GM19328 (cell line): ENCODE measurements around the gene PDZK1IP1.
"Not testable (repeated sequence)": the region's sequence is repeated elsewhere in the genome, so short reads cannot be mapped to it uniquely, and the experiment has no call there.

Source experiments
- ATAC-seq: cut with Tn5 transposase; IDR thresholded peaks from one replicate; pipeline ENCODE4 v1.9.1; 2021; ENCODE audit warnings: mild to moderate bottlenecking, moderate library complexity; ENCODE audit not compliant: unreplicated experiment

Gene PDZK1IP1

DNA sequence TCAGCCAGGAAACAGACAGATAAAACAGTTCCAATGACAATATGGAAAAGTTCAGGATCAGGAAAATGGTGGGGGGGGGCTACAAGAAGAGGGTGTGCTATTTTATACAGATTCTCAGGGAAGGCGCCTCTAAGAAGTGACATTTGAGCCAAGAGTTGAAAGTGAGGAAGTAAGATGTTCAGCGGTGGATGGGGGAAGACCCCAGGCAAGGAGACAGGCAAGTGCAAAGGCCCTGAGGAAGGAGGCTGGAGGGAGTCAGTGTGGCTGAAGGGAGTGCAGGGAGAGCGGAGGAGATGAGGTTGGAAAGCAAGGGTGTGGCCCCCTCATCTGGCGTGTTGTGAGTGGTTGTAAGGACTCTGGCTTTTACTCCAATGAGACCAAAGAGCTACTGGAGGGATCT, 8.4 kb upstream of the PDZK1IP1 start:
- no peak for ATAC-seq

DNA sequence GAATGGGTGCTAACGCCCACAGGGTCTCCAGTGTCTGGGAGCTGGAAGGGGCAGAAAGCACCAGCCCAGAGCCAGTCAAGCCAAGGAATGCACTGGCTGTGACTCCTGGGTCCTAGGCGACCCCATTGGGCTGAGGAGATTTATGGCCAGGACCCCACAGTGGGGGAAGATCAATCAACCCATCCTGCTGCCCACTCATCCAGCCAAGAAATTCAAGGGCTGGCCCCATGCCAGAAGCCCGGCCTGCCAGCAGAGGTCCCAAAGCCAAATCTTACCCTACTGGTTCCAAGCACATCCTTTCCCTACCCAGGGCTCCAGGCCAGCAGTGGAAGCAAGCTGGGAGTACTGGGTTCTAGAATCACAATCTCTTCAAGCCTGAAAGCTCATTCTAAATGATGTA, 6.8 kb upstream of the PDZK1IP1 start:
- no peak for ATAC-seq

DNA sequence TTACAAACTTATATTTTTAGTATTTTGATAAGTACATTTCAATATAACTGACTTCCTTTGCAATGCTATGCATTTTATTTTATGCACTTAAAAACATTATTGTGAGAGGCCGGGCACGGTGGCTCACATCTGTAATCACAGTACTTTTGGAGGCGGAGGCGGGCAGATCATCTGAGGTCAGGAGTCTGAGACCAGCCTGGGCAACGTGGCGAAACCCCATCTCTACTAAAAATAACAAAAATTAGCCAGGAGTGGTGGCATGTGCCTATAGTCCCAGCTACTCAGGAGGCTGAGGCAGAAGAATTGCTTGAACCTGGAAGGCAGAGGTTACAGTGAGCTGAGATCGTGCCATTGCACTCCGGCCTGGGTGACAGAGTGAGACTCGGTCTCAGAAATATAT, 6.1 kb upstream of the PDZK1IP1 start:
- not testable (repeated sequence) for ATAC-seq

DNA sequence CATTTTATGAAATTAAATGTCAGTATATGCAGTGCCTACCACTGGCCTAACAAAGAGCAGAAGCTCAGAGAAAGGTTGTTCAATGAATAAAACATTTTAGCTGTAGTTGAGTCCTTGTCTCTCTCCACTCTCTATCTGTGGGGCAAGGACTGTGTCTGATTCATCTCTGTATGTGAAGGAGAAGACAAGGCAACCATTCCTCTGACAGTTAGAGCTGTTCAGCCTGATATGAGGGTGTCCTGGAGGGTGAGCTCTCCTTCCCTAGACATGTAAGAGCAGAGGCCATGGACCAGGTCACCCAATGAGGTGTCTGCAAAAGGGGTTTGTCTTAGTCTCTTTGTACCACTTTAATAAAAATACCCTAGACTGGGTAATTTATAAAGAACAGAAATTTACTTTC, 4.5 kb upstream of the PDZK1IP1 start:
- no peak for ATAC-seq

DNA sequence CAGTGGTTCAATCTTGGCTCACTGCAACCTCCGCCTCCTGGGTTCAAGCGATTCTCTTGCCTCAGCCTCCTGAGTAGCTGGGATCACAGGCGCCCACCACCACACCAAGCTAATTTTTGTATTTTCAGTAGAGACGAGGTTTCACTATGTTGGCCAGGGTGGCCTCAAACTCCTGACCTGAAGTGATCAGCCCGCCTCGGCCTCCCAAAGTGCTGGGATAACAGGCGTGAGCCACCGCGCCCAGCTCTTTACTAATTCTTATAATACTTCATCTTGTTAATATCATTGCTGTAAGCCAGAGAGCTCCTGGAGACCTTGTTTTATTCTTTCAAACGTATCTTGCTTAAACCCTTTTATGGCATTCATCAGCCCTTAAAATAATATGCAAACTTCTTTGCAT, 3.7 kb upstream of the PDZK1IP1 start:
- not testable (repeated sequence) for ATAC-seq

DNA sequence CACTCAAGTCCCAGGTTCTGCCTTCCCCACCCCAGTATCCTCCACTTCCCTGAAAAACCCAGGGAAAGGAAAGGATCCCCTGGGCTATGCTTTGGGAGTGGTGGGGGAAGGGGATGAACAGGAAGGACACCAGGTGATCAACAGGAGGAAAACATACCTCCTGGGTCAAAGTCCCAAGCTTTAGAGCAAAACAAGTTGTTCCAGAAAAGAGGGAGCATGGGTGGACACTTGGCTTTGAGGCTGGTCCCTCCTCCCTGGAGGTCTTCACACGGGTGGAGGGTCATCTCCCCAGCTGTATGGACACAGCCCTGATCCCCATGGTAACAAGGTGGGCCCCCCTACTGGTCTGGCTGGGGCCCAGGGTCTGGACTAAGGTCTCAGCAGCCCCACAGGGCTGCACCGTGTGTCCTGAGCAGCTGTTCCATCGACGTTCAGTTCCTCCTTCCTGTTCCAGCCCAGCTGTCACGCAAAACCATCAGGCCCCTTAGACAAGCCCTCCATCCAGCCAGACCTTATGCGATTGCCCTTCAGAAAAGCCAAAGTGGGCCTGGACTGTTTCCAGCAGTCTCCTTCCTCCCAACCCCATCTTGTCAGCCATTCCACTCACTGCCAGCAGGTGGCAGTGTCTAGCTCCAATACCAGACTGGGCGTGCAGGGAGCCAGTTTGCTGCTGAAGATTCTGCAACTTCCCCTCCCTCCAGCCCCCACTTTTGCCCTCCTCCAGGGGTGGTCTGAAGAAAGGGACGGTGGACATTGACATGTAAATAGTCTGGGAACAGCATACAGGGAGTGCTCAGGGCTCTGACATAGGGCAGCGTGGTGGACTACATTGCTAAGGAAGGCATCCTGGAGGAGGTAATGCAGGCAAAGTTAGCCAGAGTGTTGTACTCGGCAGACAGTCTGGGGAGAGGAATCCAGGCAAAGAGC, 2.9 kb upstream of the PDZK1IP1 start:
- ATAC-seq: peak; percentile 56

DNA sequence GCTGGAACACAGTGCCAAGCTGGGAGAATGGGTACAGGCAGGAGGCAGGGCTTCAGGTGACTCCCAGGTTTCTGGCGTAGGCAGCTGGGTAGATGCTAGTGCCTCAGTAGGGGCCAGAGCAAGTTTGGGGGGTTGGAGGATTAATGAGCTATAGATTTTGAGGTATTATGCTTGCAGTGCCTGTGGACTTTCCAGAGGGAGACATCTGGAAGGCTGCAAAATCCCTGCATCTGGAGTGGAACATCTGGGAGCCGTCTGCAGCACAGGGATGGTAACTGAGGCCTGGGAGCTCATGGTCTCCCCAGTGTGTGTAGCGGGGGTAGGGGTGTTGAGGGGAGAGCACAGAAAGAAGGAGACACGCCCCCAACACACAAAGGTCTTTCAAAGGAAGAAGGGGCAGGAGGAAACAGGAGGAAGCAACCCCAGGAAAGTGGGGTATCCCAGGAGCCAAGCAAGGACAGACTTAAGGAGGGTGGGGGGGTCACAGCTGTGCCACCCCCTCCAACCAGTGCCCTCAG, 2.2 kb upstream of the PDZK1IP1 start:
- ATAC-seq: no peak

DNA sequence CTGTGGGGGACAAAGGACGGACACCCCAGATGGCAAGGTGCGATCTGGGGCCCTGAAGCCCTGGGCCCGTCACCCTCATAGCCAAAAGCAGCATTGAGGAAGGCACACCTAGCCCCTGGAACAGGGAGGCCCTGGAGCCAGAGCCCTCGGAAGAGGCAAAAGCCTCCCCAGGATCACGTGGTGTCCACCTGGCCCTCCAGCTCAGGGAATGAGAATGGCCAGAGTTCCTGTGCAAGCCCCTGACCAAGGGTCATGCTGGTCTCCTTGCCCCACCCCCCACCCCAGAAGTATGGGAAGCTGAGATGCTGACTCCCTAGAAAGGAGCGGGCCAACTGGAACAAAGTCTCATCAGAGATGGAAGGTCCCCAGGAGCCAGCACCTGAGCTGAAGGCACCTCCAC, 1.0 kb upstream of the PDZK1IP1 start:
- no peak for ATAC-seq

DNA sequence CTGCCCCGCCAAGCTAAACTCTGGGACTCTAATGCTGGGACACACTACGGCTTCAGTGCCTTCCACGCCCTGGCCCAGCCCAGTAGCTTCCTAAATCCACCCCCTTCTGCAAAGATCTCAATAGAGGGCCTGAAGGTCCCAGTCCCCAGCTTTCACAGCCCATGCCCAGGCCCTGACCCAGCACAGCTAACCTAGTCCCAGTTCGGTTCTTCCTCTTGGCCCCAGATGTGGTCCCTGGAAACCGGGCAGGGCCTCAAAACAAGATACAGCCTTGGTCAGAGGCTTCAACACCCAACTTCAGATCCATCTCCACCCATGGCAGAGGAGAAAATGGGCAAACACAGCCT, 646 bp upstream of the PDZK1IP1 start:
- no peak for ATAC-seq

DNA sequence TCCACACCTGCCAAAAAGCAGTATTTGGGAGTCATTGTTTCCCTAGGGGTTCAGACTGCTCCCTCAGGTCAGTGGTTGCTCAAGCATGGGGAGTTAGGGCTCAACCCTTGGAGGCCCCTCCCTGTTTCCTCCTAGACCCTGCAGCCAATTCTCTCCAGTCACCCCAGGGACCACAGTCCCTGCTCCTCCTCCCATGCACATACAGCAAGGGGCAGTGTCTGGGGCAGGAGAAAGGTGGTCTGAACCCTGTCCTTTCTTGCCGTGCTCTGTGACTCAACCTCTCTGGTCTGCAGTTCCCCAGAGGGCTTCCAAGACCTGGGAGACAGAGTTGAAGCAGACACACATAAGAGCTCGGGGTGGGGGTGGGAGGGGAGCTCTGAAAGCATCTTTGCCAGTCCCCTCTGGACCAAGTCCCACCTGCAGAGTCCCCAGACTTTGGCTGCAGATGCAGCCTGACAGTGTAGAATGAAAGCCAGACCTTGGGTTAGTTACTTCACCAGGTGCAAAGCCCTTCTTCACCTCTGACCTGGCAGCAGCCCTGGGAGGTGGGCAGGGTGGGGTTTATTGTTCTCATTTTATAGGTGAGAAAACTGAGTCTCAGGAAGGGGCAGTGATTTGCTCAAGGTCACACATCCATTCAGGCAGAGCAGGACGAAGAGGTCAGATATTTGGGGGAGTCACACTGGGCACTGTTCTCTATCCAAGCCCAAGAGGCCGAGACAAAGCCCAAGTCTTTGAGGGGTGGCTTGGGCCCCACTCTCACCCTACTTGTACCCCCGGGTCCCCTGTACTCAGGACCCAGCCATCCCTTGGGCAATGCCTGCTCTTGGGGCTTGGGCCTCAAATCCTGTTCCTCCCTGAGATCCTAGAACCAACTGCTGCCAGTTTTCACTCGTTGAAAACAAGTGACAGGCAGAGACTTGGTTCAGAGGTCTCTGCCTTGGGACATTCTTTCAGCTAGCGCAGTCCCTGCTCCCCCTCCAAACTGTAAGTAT, 748 bp downstream of the PDZK1IP1 start:
- ATAC-seq: no peak

DNA sequence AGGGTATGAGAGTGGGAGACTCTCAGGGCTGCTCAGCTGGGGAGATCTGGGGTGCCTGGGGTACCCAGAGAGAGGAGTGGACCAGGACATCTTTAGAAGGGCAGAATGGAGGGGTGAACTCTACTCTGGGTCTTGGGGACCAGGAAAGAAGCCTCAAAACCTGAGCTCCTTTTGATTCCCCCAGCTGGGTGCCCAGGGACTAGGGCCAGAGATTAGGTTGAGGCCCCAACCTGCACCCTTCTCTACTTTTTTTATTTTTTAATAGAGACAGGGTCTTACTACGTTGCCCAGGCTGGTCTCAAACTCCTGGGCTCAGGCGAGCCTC, 1.9 kb downstream of the PDZK1IP1 start:
- no peak for ATAC-seq

DNA sequence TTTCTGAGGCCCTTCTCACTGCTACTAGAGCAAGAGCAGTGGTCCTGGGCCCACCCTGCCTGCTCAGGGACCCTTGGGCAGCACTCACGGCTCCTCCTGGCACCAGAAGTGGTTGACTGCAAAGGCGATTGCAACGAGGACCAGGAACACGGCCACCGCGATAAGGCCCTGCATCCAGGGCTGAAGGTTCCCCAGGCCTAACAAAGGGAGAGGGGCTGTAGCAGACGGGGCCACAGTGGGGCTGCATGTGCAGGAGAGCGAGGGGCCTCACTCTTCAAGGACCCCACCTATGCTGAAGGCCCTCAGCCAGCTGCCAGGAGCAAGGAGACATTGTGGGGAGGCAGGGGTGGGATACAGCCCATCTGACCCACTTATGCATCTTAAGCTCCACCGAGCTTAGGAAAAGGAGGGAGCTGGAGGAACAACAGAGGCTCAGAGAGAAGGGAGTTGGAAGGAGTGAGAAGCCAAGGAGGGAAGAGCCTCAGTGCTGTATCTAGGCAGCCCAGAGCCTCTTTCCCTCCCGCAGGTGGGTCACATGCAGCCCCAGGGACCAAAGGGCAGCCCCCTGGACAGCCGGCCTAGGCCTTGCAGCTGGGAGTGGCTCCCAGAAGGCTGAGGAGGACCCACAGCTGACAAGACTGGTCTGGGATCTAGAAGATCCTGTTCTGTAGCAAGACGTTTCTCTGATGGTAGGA, 2.5 kb downstream of the PDZK1IP1 start:
- no peak for ATAC-seq

DNA sequence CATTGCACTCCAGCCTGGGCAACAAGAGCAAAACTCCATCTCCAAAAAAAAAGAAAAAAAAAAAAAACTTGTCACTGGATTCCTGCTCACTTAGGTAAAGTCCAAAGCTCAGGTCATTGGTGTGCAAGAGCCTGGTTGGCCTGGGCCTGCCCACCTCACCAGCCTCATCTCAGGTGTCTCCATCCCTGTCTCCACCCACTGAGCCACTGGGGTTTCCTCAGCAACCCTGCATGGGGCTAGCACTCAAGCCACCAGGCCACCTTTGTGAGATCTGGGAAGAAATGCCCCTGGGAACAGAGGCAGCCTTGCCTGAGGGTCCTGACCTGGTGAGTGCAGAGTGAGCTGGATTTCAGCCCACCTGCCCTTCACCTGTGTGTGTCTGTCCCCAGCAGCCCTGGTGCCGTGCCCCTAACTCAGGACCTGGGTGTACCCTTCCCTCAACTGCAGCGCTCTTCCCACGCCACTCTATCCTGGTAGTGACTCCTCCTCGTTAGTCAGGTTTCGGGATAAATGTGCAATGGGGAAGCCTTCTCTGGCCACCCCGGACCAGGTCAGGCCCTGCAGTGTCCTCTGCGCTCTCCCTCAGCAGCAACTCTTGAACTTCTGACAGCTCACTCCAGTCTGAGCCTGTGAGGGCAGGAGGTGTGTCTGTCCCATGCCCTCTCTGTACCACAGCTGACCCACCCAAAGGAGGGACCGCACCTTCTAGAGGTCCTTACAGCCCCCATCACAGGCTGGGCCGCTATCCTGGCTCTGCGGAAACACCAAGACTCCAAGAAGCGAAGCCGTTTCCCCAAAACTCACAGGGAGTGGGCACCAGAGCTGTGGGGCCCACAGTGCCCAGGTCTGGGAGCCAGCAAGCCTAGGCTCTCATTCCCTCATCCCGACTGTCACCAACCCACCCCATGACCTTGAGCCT, 3.3 kb downstream of the PDZK1IP1 start:
- no peak for ATAC-seq

DNA sequence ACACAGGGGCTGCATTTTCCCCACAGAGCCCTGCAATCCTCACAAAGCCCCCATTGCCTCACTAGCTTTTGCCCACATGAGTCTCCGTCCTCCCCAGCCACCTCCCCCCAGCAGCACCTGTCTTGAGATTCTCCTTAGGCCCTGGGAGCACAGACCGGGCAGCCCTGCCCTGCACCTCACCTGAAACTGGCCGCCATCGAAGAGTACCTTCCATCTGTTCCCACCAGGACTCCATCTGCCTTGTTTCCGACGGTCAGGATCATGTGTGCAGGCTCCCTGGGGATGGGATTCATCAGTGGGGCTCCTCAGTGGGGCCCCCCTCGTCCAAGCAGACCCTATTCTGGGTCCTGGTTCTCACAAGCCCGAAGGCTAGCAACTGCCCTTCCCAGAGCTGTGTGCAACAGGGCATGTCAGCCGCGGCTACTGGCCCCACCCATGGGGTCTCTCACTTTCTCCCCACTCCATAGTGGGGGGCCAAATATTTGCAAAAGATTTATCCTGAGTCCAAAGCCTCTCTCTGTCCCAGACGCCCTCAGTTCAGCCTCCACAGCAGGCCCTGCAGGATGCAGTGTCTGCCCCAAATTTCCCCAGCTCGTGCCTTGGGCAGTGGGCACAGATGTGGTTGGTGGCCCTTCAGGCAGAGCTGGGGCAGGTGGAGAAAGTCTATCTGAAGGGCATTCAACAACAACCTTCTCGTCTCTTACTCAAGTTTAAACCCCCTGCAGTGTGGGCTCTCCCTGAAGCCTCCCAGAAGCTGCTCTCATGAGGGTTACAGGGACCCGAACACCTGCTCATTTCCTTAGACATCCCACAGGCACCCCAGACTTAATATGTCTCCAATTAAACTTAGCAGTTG, 4.8 kb downstream of the PDZK1IP1 start:
- ATAC-seq: no peak

DNA sequence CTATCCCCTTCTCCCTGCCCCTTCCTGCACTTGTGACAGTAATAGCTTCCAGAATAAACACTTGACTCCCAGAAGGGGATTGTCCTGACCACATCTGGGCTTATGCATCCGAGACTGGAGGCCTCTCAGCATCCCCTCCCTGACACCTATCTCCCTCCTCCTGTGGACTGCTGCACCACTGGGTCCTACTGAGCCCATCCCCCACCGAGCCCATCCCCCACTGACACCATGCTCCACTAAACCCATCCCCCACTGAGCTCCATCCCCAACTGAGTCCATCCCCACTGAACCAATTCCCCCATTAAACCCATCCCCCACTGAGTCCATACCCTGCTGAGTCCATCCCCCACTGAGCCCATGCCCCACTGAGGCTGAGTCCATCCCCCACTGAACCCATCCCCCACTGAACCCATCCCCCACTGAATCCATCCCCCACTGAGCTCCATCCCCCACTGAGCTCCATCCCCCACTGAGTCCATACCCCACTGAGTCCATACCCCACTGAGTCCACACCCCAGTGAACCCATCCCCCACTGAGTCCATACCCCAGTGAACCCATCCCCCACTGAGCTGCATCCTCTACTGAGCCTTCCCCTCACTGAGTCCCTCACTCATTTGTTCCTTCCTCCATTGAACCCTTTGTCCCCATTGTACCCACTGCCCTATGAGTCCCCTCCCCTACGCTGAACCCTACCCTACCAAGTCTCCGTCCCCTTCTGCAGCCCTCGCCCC, 5.6 kb downstream of the PDZK1IP1 start:
- no peak for ATAC-seq

DNA sequence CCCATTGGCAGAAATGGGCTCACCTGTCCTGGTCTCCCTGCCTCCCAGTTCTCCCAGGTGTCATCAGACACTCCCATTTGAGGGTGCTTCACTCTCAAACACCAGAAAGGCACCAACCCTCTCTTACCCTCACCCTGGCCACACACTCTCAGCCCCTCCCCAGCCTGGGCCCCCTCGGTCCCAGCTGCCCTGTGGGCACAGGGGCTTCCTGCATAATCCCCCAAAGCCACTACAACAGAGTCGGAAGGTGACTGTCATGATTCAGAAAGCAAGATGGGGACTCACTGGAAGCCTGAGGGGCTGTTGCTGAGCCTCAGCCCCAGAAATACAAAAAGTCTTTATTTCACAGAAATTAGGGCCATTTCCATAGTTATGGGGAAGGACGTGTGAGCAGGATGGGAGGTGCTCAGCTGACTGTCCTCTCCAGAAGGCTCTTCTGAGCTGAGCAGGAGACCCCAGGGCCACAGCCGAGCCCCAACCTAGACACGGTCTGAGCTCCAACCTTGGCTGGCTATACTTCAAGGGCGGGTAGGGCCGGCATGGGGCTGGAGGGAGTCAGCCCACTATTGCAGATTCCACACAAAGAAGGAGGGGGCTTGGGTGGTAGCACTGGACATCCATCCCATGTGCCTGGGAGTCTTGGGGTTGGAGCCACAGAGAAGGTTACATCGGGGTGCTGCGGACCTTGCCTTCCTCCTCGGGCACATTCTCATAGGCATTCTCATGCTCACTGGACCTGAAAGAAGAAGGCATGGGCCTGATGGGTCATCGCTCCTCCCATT, 6.3 kb downstream of the PDZK1IP1 start:
- ATAC-seq: no peak

DNA sequence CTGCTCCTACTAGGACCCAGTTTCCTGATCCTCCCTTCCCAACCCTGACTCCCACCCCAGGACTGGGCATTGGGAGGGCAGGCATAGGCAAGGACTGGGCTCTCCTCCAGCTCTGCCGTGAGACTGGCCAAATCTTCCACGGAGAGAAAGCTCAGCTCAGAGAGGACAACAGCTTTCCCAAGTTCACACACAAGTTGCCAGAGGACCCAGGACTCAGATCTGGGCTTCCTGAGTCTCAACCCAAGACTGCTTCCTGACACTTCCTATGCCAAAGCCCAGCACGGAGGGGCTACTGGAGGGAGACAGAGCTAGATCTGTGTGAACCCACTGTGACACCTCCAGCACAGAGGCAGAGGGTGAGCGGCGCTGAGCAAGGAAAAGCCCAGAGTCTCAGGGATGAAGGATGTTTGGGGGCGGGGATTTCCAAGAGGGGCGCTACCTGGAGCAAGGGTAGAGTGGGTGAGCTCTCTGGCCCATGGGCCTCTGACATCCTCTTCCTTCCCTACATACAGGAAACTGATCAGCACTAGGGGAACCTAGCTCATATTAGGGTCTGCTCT, 7.1 kb downstream of the PDZK1IP1 start:
- no peak for ATAC-seq
